Colonic mucosa (tissue), 4 donors: Measurements from ENCODE around the gene CDPF1. TPM values are rescaled to one million over a fixed set of nuclear protein-coding genes. Genes with fewer than 3 reads are reported as not detected.
"Not testable (repeated sequence)": the region's sequence is repeated elsewhere in the genome, so short reads cannot be mapped to it uniquely, and the experiment has no call there.

Experiments
- DNase-seq: peaks from one replicate; pipeline ENCODE4 v3.0.0-alpha.2; 2020
- H3K27ac ChIP-seq: fragments of 200-600 bp; one replicate; pipeline ENCODE4 v1.8.0; 2021
- H3K27me3 ChIP-seq: fragments of 200-600 bp; one replicate; pipeline ENCODE4 v1.8.0; 2021
- H3K36me3 ChIP-seq: fragments of 200-600 bp; one replicate; pipeline ENCODE4 v1.8.0; 2021
- H3K4me1 ChIP-seq: fragments of 200-600 bp; one replicate; pipeline ENCODE4 v1.8.0; 2021; ENCODE audit warnings: mild to moderate bottlenecking
- H3K4me3 ChIP-seq: fragments of 200-600 bp; one replicate; pipeline ENCODE4 v1.8.0; 2021
- H3K9ac ChIP-seq, 2 donors: one replicate each; pipeline ENCODE4 v1.7.0; 2013; ENCODE audit warnings: control low read depth in 2 of 2, low read depth in 2 of 2, low read length in 2 of 2
- H3K9me3 ChIP-seq: fragments of 200-600 bp; one replicate; pipeline ENCODE4 v1.8.0; 2021
- CTCF ChIP-seq: fragments of 200-600 bp; IDR thresholded peaks from one replicate; pipeline ENCODE4 v1.8.0; 2022; ENCODE audit warnings: antibody characterized with exemption, mild to moderate bottlenecking
- intact Hi-C: fragments of 100-400 bp; cut with DNase I; formaldehyde crosslinking; loops from one replicate; pipeline ENCODE4 v1.14.1; 2022
- total RNA-seq, 2 donors: library from RNA; stranded (reverse); fragmentation: NEBNext Ultra II Directional in 1 of 2; extraction: Animal tissue kit (Norgen Biotek cat#: 25700) in 1 of 2; gene quantifications; one replicate each; pipeline ENCODE4 v1.2.1, GENCODE V29; 2021
- donor health status: healthy.
- donor health status: DM: no; HTN: no; CAD: no.
- donor health status: DM: no; HTN: no; CAD: no.

The CDPF1 gene
- total RNA-seq, 2 donors from 2014 or later: 5.8 to 11.2 TPM

- Histone ChIP-seq H3K36me3 (no peaks in the 10 kb centered on the region), H3K27ac (peak overlapping the region; percentile 78), H3K9ac (peak overlapping the region; percentile 43 to 93), H3K9me3 (no peaks in the 10 kb centered on the region), H3K4me1 (peaks cover 4% of the 10 kb centered on the region), H3K27me3 (no peaks in the 10 kb centered on the region), H3K4me3 (no peak overlapping the region)
- DNase-seq: no peak
- no peak for TF ChIP-seq CTCF
- intact Hi-C loops: no loop called here
These were observed 19.5 kb upstream of the CDPF1 start for GRCh38 chr22:46269564-46269963.

- Histone ChIP-seq H3K9ac (peak within 1 kb of the TSS; percentile 86 to 93), H3K9me3 (no peaks in the 10 kb centered on the region), H3K4me1 (peaks cover 7% of the 10 kb centered on the region), H3K27me3 (no peaks in the 10 kb centered on the region), H3K36me3 (no peaks in the 10 kb centered on the region), H3K27ac (peak within 1 kb of the TSS; percentile 78), H3K4me3 (peak within 1 kb of the TSS; percentile 63)
- DNase-seq: peak; percentile 96
- intact Hi-C loops: no loop called here
- no peak for TF ChIP-seq CTCF
These were observed 17.6 kb upstream of the CDPF1 start, which contains the start of gene TTC38 for GRCh38 chr22:46267431-46268279. TTC38 (plus strand) TSS chr22:46268008; CDS start chr22:46268040, 32 bp downstream.

- H3K9me3 ChIP-seq, H3K27me3 ChIP-seq, H3K9ac ChIP-seq, H3K36me3 ChIP-seq, H3K27ac ChIP-seq, intact Hi-C loops, H3K4me1 ChIP-seq, H3K4me3 ChIP-seq, DNase-seq: not testable (repeated sequence)
These were observed 15.5 kb upstream of the CDPF1 start for GRCh38 chr22:46265627-46266026.

GRCh38 chr22:46264520-46264919, 14.4 kb upstream of the CDPF1 start:
- intact Hi-C loops, H3K36me3 ChIP-seq, H3K27me3 ChIP-seq, H3K4me1 ChIP-seq, H3K9ac ChIP-seq, H3K4me3 ChIP-seq, H3K9me3 ChIP-seq: not testable (repeated sequence)
- peak; percentile 80 for DNase-seq
- peak overlapping the region; percentile 68 for H3K27ac ChIP-seq

- Histone ChIP-seq H3K4me1 (peaks cover 4% of the 10 kb centered on the region), H3K4me3 (no peak within 1 kb of the TSS), H3K27ac (peak within 1 kb of the TSS; percentile 68), H3K9ac (no peak within 1 kb of the TSS), H3K9me3 (no peaks in the 10 kb centered on the region), H3K27me3 (no peaks in the 10 kb centered on the region), H3K36me3 (no peaks in the 10 kb centered on the region)
- no peak for DNase-seq
- no peak for TF ChIP-seq CTCF
- intact Hi-C loops: no loop called here
These were observed 13.1 kb upstream of the CDPF1 start, which contains the start of gene PKDREJ for GRCh38 chr22:46263216-46263590. PKDREJ (minus strand) TSS chr22:46263343; CDS start chr22:46263322, 21 bp downstream.

GRCh38 chr22:46262449-46263215, 12.5 kb upstream of the CDPF1 start:
- H3K4me1 ChIP-seq: peaks cover 4% of the 10 kb centered on the region
- peak; percentile 72 for DNase-seq
- no peak overlapping the region for H3K27ac ChIP-seq
- H3K9ac ChIP-seq: no peak overlapping the region
- intact Hi-C loops: no loop called here
- TF ChIP-seq CTCF: no peak
- H3K27me3 ChIP-seq: no peaks in the 10 kb centered on the region
- H3K9me3 ChIP-seq: no peaks in the 10 kb centered on the region
- no peak overlapping the region for H3K4me3 ChIP-seq
- no peaks in the 10 kb centered on the region for H3K36me3 ChIP-seq
